ENCODE measurements around the gene PRG2.

DNA sequence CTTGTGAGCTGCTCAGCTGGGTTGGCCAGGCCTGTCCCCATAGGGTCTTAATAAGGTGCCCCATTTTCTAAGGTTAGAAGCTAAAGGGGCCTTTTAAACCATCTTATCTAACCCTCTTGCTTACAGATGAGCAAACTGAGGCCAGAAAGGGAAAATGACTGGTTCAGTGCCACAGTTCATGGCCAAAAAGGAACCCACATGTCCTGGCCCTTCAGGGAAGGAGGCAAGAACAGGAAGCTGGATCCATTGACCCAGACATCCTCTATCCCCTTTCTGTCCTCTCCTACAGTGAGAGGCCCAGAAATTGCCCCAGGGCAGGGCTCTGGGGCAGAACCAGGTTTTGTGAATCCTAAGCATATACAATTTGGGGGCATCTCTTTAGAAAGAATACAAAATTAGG lies 19.5 kb downstream of the PRG2 start:
- TF ChIP-seq, protein P1, sequence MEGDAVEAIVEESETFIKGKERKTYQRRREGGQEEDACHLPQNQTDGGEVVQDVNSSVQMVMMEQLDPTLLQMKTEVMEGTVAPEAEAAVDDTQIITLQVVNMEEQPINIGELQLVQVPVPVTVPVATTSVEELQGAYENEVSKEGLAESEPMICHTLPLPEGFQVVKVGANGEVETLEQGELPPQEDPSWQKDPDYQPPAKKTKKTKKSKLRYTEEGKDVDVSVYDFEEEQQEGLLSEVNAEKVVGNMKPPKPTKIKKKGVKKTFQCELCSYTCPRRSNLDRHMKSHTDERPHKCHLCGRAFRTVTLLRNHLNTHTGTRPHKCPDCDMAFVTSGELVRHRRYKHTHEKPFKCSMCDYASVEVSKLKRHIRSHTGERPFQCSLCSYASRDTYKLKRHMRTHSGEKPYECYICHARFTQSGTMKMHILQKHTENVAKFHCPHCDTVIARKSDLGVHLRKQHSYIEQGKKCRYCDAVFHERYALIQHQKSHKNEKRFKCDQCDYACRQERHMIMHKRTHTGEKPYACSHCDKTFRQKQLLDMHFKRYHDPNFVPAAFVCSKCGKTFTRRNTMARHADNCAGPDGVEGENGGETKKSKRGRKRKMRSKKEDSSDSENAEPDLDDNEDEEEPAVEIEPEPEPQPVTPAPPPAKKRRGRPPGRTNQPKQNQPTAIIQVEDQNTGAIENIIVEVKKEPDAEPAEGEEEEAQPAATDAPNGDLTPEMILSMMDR (IDR thresholded peaks at IDR 0.05), result no peak
- no peak for TF ChIP-seq POLR2A (IDR thresholded peaks at IDR 0.05)
